ENCODE data around the gene KRTAP20-1. TPM values are rescaled to one million over a fixed set of nuclear protein-coding genes. Genes with fewer than 3 reads are reported as not detected.

The KRTAP20-1 gene
- total and polyA plus RNA-seq, 2 donors from 2014 or later, result not detected

- DNase-seq, result no peak
- FAIRE-seq, result no peak
- Histone ChIP-seq H3K9me3 (ENCODE audit: control insufficient read depth in 2 of 3, insufficient read depth in 1 of 3, low read length in 3 of 3) (peaks cover 0 to under 1% (median 0%) of the 10 kb centered on the region in 3 donors), H3K27ac (ENCODE audit: low read depth in 2 of 2, low read length in 2 of 2) (no peak overlapping the region), H3K4me1 (ENCODE audit: control insufficient read depth in 2 of 3, insufficient read depth in 2 of 3, low read depth in 1 of 3, low read length in 3 of 3) (no peaks in the 10 kb centered on the region), H3K27me3 (ENCODE audit: control insufficient read depth, insufficient read depth, low read length) (no peaks in the 10 kb centered on the region), H3K9ac (ENCODE audit: low read length in 3 of 3) (no peak overlapping the region), H3K36me3 (ENCODE audit: control insufficient read depth in 2 of 3, insufficient read depth in 3 of 3, low read length in 3 of 3) (no peaks in the 10 kb centered on the region), H3K4me3 (ENCODE audit: low read length in 3 of 3) (no peak overlapping the region)
- no peak for TF ChIP-seq CTCF (IDR thresholded peaks at IDR 0.05; ENCODE audit: borderline replicate concordance, extremely low read depth, insufficient read depth)
- intact Hi-C loops (cut with DNase I), result no loop called here
Observed at GRCh38 chr21:30580132-30580531, 36.1 kb upstream of the KRTAP20-1 start.

GRCh38 chr21:30582870-30583269 is 33.4 kb upstream of the KRTAP20-1 start:
- intact Hi-C loops (cut with DNase I), result no loop called here
- H3K9ac ChIP-seq (ENCODE audit: low read length in 3 of 3), result no peak overlapping the region
- peaks cover 0 to 3% (median 0%) of the 10 kb centered on the region in 3 donors for H3K9me3 ChIP-seq (ENCODE audit: control insufficient read depth in 2 of 3, insufficient read depth in 1 of 3, low read length in 3 of 3)
- DNase-seq (no peak), FAIRE-seq (no peak)
- no peak overlapping the region for H3K27ac ChIP-seq (ENCODE audit: low read depth in 2 of 2, low read length in 2 of 2)
- H3K36me3 ChIP-seq (ENCODE audit: control insufficient read depth in 2 of 3, insufficient read depth in 3 of 3, low read length in 3 of 3), result no peaks in the 10 kb centered on the region
- H3K4me3 ChIP-seq (ENCODE audit: low read length in 3 of 3), result no peak overlapping the region
- no peaks in the 10 kb centered on the region for H3K4me1 ChIP-seq (ENCODE audit: control insufficient read depth in 2 of 3, insufficient read depth in 2 of 3, low read depth in 1 of 3, low read length in 3 of 3)
- TF ChIP-seq CTCF (IDR thresholded peaks at IDR 0.05; ENCODE audit: borderline replicate concordance, extremely low read depth, insufficient read depth), result no peak
- H3K27me3 ChIP-seq (ENCODE audit: control insufficient read depth, insufficient read depth, low read length), result no peaks in the 10 kb centered on the region

- Histone ChIP-seq H3K36me3 (ENCODE audit: control insufficient read depth in 2 of 3, insufficient read depth in 3 of 3, low read length in 3 of 3) (no peaks in the 10 kb centered on the region), H3K27me3 (ENCODE audit: control insufficient read depth, insufficient read depth, low read length) (no peaks in the 10 kb centered on the region), H3K4me3 (ENCODE audit: low read length in 3 of 3) (no peak within 1 kb of the TSS), H3K4me1 (ENCODE audit: control insufficient read depth in 2 of 3, insufficient read depth in 2 of 3, low read depth in 1 of 3, low read length in 3 of 3) (no peaks in the 10 kb centered on the region), H3K27ac (ENCODE audit: low read depth in 2 of 2, low read length in 2 of 2) (no peak within 1 kb of the TSS), H3K9me3 (ENCODE audit: control insufficient read depth in 2 of 3, insufficient read depth in 1 of 3, low read length in 3 of 3) (peaks cover 0 to under 1% (median 0%) of the 10 kb centered on the region in 3 donors), H3K9ac (ENCODE audit: low read length in 3 of 3) (no peak within 1 kb of the TSS)
- TF ChIP-seq CTCF (IDR thresholded peaks at IDR 0.05; ENCODE audit: borderline replicate concordance, extremely low read depth, insufficient read depth), result no peak
- no peak for FAIRE-seq
- DNase-seq, result no peak
- intact Hi-C loops (cut with DNase I), result no loop called here
Observed at GRCh38 chr21:30590297-30590696, 25.9 kb upstream of the KRTAP20-1 start, which contains the start of gene KRTAP22-2. Gene KRTAP22-2 (minus strand): TSS chr21:30590397.

- H3K27me3 ChIP-seq (ENCODE audit: control insufficient read depth, insufficient read depth, low read length), result no peaks in the 10 kb centered on the region
- no peak within 1 kb of the TSS for H3K4me3 ChIP-seq (ENCODE audit: low read length in 3 of 3)
- no peak within 1 kb of the TSS for H3K27ac ChIP-seq (ENCODE audit: low read depth in 2 of 2, low read length in 2 of 2)
- H3K4me1 ChIP-seq (ENCODE audit: control insufficient read depth in 2 of 3, insufficient read depth in 2 of 3, low read depth in 1 of 3, low read length in 3 of 3), result no peaks in the 10 kb centered on the region
- TF ChIP-seq CTCF (IDR thresholded peaks at IDR 0.05; ENCODE audit: borderline replicate concordance, extremely low read depth, insufficient read depth), result no peak
- intact Hi-C loops (cut with DNase I), result no loop called here
- DNase-seq (no peak), FAIRE-seq (no peak)
- H3K9me3 ChIP-seq (ENCODE audit: control insufficient read depth in 2 of 3, insufficient read depth in 1 of 3, low read length in 3 of 3), result no peaks in the 10 kb centered on the region
- H3K9ac ChIP-seq (ENCODE audit: low read length in 3 of 3), result no peak within 1 kb of the TSS
- H3K36me3 ChIP-seq (ENCODE audit: control insufficient read depth in 2 of 3, insufficient read depth in 3 of 3, low read length in 3 of 3), result no peaks in the 10 kb centered on the region
Observed at GRCh38 chr21:30592140-30592539, 24.1 kb upstream of the KRTAP20-1 start, which contains the start of gene KRTAP6-3. Gene KRTAP6-3 (plus strand): TSS chr21:30592440. CDS start chr21:30592446, 6 bp downstream.

All from kidney (tissue), 14 donors.